A673 (cell line): Measurements from ENCODE around the gene LAIR1. TPM values are rescaled to one million over a fixed set of nuclear protein-coding genes. Genes with fewer than 3 reads are reported as not detected.

Source experiments
- BruUV-seq: library from RNA; stranded (reverse); fragments of 400-500 nt; replicated peaks from 2 replicates; lab custom pipeline; 2021; lab: Mats Ljungman, UMichigan
- CTCF ChIA-PET: fragments of 300-600 bp; sonication (Branson Sonifier 250); formaldehyde crosslinking; loops from one replicate; lab custom pipeline; 2022; ENCODE audit warnings: antibody characterized with exemption; lab: Charles Lee
- POLR2A ChIA-PET: fragments of 300-600 bp; sonication (Branson Sonifier 250); formaldehyde crosslinking; loops from one replicate; lab custom pipeline; 2022; ENCODE audit warnings: antibody characterized with exemption; ENCODE audit not compliant: low non-redundant PET; lab: Charles Lee
- DNase-seq: peaks from one replicate; pipeline ENCODE4 v3.0.0-alpha.2; 2015; ENCODE audit warnings: low spot score
- H3K27ac ChIP-seq: fragments of 200-600 bp; sonication (generic); 2 replicates; pipeline ENCODE4 v1.5.1; 2016; ENCODE audit warnings: mixed run types, low read depth, mild to moderate bottlenecking, mixed read lengths, antibody characterized with exemption, low read length; ENCODE audit not compliant: poor library complexity, severe bottlenecking
- H3K27me3 ChIP-seq: fragments of 200-600 bp; sonication (generic); replicated peaks from 2 replicates; pipeline ENCODE4 v1.6.1; 2017; ENCODE audit warnings: mixed run types, low read depth, mild to moderate bottlenecking, mixed read lengths, antibody characterized with exemption, low read length; ENCODE audit not compliant: insufficient read depth, poor library complexity
- H3K36me3 ChIP-seq: fragments of 200-600 bp; sonication (generic); 2 replicates; pipeline ENCODE4 v1.6.1; 2016; ENCODE audit warnings: mixed run types, mild to moderate bottlenecking, mixed read lengths, antibody characterized with exemption, low read length; ENCODE audit not compliant: insufficient read depth, poor library complexity, severe bottlenecking
- H3K4me1 ChIP-seq: fragments of 200-600 bp; sonication (generic); 2 replicates; pipeline ENCODE4 v1.6.1; 2017; ENCODE audit warnings: mixed run types, mild to moderate bottlenecking, mixed read lengths, antibody characterized with exemption, low read length; ENCODE audit not compliant: insufficient read depth, poor library complexity, severe bottlenecking
- H3K4me3 ChIP-seq: fragments of 200-600 bp; sonication (generic); 2 replicates; pipeline ENCODE4 v1.5.1; 2016; ENCODE audit warnings: low read depth, mixed run types, mild to moderate bottlenecking, mixed read lengths, low read length; ENCODE audit not compliant: poor library complexity, severe bottlenecking
- H3K9me3 ChIP-seq: fragments of 200-600 bp; sonication (generic); 2 replicates; pipeline ENCODE4 v1.6.1; 2016; ENCODE audit warnings: mixed run types, low read depth, mild to moderate bottlenecking, mixed read lengths, antibody characterized with exemption, low read length; ENCODE audit not compliant: poor library complexity, severe bottlenecking
- EZH2 ChIP-seq: fragments of 200-600 bp; sonication (generic); IDR thresholded peaks from 2 replicates; pipeline ENCODE4 v1.6.1; 2017; ENCODE audit warnings: borderline replicate concordance, low read depth, mild to moderate bottlenecking, mixed read lengths, antibody characterized with exemption, low read length; ENCODE audit not compliant: poor library complexity, severe bottlenecking
- intact Hi-C: fragments of 100-400 bp; cut with micrococcal nuclease; formaldehyde crosslinking; loops from one replicate; pipeline ENCODE4 v1.10.0; 2022; ENCODE audit not compliant: unreplicated experiment
- total RNA-seq: library from RNA; stranded (reverse); gene quantifications from 2 replicates; pipeline ENCODE4 v1.2.3, GENCODE V29; 2021
- TF ChIP-seq, protein P1 (sequence below): fragments of 300-800, 200-600 bp; sonication (generic); conservative IDR thresholded peaks from 2 replicates; pipeline ENCODE4 v1.5.1; 2017; ENCODE audit warnings: low read depth, mild to moderate bottlenecking, antibody characterized with exemption, low read length, moderate library complexity, mixed read lengths

Gene LAIR1
- total RNA-seq, 1 experiment from 2014 or later = not detected

DNA sequence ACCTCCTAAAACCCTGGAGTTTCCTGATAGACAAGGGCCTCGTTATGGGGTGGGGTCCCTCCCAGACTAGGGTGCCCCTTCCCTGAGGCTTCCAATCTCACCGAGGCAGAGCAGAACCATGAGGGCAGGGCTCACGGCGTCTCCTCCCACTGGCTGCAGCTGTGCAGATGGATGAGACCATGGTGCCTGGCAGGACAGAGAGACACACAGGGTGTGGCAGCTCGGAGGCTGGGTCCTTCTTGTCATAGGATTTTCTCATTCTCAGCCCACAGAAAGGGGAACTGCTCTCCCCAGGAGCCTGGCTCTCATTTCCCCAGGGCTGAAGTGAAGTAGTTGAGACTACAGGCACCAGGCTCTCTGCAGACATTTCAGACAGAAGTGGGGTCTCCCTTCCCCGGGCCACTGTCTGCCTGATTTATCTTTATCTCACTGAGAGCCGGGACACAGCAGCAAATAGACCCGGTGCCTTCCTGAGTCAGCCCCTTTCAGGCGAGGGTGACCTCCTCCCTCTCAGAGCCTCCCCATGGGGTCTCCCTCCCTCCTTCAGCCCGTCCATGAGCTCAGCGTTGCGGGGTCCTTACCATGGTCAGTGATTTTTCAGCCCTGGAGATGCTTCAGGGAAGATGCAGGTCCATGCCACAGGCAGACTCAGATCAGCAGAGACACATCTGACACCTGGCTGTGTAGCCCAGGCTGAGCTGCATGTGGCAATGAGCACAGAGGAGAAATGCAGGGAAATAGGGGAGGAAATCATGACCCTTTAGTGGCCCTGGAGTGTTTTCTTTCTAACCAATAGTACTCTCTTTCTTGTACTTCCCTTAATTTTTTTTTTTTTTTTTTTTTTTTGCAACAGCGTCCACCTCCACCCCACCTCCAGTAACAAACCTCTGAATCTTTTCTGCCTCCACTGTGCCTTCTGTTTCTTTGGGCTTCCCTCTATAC lies 52.0 kb downstream of the LAIR1 start, which contains the start of gene LILRA5:
LILRA5 (minus strand) TSS at position 731 of the 942 bp plus-strand sequence; CDS start at position 584, 147 bp downstream.
- H3K9me3 ChIP-seq = no peaks in the 10 kb centered on the region
- no peak within 1 kb of the TSS for H3K4me3 ChIP-seq
- ChIA-PET CTCF (no interaction called here), POLR2A (no interaction called here)
- DNase-seq = no peak
- intact Hi-C loops = no loop called here
- H3K27me3 ChIP-seq = peaks cover 43% of the 10 kb centered on the region
- no TSS peak for BruUV-seq
- H3K27ac ChIP-seq = no peak within 1 kb of the TSS
- no peaks in the 10 kb centered on the region for H3K36me3 ChIP-seq
- no peaks in the 10 kb centered on the region for H3K4me1 ChIP-seq
- no peak for TF ChIP-seq EZH2
- TF ChIP-seq, protein P1, sequence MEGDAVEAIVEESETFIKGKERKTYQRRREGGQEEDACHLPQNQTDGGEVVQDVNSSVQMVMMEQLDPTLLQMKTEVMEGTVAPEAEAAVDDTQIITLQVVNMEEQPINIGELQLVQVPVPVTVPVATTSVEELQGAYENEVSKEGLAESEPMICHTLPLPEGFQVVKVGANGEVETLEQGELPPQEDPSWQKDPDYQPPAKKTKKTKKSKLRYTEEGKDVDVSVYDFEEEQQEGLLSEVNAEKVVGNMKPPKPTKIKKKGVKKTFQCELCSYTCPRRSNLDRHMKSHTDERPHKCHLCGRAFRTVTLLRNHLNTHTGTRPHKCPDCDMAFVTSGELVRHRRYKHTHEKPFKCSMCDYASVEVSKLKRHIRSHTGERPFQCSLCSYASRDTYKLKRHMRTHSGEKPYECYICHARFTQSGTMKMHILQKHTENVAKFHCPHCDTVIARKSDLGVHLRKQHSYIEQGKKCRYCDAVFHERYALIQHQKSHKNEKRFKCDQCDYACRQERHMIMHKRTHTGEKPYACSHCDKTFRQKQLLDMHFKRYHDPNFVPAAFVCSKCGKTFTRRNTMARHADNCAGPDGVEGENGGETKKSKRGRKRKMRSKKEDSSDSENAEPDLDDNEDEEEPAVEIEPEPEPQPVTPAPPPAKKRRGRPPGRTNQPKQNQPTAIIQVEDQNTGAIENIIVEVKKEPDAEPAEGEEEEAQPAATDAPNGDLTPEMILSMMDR = no peak

DNA sequence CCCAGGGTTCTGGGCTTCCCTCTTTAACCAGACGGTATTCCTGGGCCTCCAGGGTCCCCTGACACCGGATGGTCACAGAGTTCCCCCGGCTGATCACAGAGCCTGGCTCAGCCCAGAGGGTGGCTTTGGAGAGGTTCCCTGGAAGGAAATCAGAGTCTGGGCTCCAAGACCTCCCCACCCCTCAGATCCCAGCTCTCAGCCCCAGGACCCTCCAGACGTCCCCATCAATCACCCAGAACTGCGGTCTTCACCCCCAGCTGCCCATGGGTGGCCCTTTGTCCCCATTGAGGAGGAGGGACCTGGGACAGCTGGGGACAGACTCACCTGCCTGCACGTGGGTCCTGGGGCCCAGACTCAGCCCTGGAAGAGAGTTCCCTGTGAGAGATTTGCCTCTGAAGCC lies 52.7 kb downstream of the LAIR1 start:
- intact Hi-C loops = no loop called here

DNA sequence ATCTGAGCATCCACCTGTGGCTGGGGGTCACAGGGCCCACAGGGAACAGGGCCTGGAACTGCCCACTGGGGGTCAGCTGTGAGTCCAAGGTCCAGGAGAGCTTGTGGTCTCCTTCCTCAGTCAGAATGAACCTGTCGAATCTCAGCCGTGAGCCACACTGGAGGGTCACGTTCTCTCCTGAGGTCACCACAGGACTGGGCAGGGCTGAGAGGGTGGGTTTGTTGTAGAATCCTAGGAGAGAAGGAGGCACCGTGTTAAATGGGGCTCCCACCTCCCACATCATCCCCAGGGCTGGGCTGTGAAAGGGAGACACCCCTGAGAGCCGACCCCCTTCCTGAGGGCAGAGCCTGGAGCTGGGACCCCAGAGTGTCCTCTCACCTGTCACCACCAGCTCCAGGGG lies 53.2 kb downstream of the LAIR1 start:
- TF ChIP-seq, protein P1 = no peak
- TF ChIP-seq EZH2 = no peak
- Histone ChIP-seq H3K36me3 (no peaks in the 10 kb centered on the region), H3K27ac (no peak overlapping the region), H3K27me3 (peaks cover 33% of the 10 kb centered on the region), H3K4me3 (no peak overlapping the region), H3K9me3 (no peaks in the 10 kb centered on the region), H3K4me1 (no peaks in the 10 kb centered on the region)
- no TSS peak for BruUV-seq
- DNase-seq = no peak
- ChIA-PET CTCF (no interaction called here), POLR2A (no interaction called here)
- intact Hi-C loops = no loop called here

More for the DNA sequence above, 52.7 kb downstream of the LAIR1 start:
- no peak overlapping the region for H3K27ac ChIP-seq
- no peak for TF ChIP-seq EZH2
- TF ChIP-seq, protein P1 = no peak
- no peaks in the 10 kb centered on the region for H3K4me1 ChIP-seq
- no peaks in the 10 kb centered on the region for H3K36me3 ChIP-seq
- peaks cover 37% of the 10 kb centered on the region for H3K27me3 ChIP-seq
- H3K9me3 ChIP-seq = no peaks in the 10 kb centered on the region
- BruUV-seq = no TSS peak
- CTCF ChIA-PET = no interaction called here
- POLR2A ChIA-PET = no interaction called here
- H3K4me3 ChIP-seq = no peak overlapping the region
- DNase-seq = no peak
